ENCODE results near the gene MRPS18A.

DNA sequence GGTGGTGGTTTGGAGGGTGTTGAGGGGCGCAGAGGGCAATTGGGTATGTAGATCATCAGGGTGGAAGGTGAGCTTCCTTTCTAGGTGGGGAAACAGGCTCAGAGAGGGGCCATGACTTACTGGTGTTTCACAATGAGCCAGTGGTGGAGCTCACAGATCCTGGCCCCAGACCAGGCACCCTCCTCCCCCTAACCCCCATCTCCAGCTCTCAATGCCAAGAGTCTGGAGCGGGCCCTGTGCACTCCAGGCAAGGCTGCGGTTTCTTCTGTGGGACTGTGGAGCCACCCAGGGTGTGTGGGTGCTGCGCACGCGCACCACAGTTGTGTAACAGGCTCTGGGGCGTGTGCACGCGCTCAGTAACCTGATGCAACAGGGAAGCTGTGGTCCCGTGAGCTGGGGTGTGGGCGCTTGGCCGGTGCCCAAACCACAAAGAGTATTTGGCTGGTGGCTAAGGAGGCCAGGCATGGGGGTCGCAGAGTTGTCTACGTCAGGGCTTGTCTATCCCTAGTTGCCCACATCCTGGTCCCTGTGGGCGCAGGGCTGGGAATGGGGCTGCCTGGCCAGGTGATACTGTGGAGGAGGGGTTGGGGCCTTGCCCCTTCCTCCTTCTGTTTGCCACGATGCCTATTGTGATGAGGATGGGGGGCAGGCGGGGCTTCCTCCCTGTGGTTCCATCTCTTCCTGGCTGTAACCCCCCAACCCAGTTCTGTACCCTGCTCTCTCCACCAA, 37.5 kb upstream of the MRPS18A start:
- TF ChIP-seq POLR2AphosphoS5 (IDR thresholded peaks at IDR 0.05), result peak; percentile 51 to 57
- TF ChIP-seq, protein P1, sequence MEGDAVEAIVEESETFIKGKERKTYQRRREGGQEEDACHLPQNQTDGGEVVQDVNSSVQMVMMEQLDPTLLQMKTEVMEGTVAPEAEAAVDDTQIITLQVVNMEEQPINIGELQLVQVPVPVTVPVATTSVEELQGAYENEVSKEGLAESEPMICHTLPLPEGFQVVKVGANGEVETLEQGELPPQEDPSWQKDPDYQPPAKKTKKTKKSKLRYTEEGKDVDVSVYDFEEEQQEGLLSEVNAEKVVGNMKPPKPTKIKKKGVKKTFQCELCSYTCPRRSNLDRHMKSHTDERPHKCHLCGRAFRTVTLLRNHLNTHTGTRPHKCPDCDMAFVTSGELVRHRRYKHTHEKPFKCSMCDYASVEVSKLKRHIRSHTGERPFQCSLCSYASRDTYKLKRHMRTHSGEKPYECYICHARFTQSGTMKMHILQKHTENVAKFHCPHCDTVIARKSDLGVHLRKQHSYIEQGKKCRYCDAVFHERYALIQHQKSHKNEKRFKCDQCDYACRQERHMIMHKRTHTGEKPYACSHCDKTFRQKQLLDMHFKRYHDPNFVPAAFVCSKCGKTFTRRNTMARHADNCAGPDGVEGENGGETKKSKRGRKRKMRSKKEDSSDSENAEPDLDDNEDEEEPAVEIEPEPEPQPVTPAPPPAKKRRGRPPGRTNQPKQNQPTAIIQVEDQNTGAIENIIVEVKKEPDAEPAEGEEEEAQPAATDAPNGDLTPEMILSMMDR (IDR thresholded peaks at IDR 0.05), result no peak
